MM.1S (cell line): ENCODE measurements around the gene AMH.

Source experiments
- DNase-seq: peaks from one replicate; pipeline ENCODE4 v3.0.0-alpha.2; 2015
- H2AFZ ChIP-seq: fragments of 300-600 bp; sonication (generic); 2 replicates; pipeline ENCODE4 v1.6.0; 2016; ENCODE audit warnings: antibody characterized with exemption, low read length
- H3F3A ChIP-seq: fragments of 300-600 bp; sonication (generic); 2 replicates; pipeline ENCODE4 v1.6.1; 2016; ENCODE audit warnings: mild to moderate bottlenecking, antibody characterized with exemption, low read length, moderate library complexity, mixed read lengths; ENCODE audit not compliant: insufficient read depth
- H3K27ac ChIP-seq: fragments of 300-600 bp; sonication (generic); 2 replicates; pipeline ENCODE4 v1.5.1; 2016; ENCODE audit warnings: mild to moderate bottlenecking, low read length
- H3K27me3 ChIP-seq: fragments of 300-600 bp; sonication (generic); replicated peaks from 2 replicates; pipeline ENCODE4 v1.6.0; 2016; ENCODE audit warnings: low read length; ENCODE audit not compliant: insufficient read depth
- H3K36me3 ChIP-seq: fragments of 300-600 bp; sonication (generic); replicated peaks from 2 replicates; pipeline ENCODE4 v1.6.1; 2016; ENCODE audit warnings: mild to moderate bottlenecking, low read length, mixed read lengths; ENCODE audit not compliant: insufficient read depth
- H3K4me1 ChIP-seq: fragments of 300-600 bp; sonication (generic); 2 replicates; pipeline ENCODE4 v1.6.1; 2016; ENCODE audit warnings: low read length, mixed read lengths
- H3K4me2 ChIP-seq: fragments of 300-600 bp; sonication (generic); 2 replicates; pipeline ENCODE4 v1.6.0; 2016; ENCODE audit warnings: low read depth, low read length
- H3K4me3 ChIP-seq: fragments of 300-600 bp; sonication (generic); 2 replicates; pipeline ENCODE4 v1.5.1; 2016; ENCODE audit warnings: low read length, mixed read lengths
- H3K79me2 ChIP-seq: fragments of 300-600 bp; sonication (generic); 2 replicates; pipeline ENCODE4 v1.6.1; 2016; ENCODE audit warnings: mixed run types, low read length, mixed read lengths
- H3K9ac ChIP-seq: fragments of 300-600 bp; sonication (generic); 2 replicates; pipeline ENCODE4 v1.6.1; 2016; ENCODE audit warnings: low read length, mixed read lengths
- H3K9me2 ChIP-seq: fragments of 300-600 bp; sonication (generic); replicated peaks from 2 replicates; pipeline ENCODE4 v1.6.1; 2016; ENCODE audit warnings: mild to moderate bottlenecking, low read length, mixed read lengths; ENCODE audit not compliant: insufficient read depth
- H3K9me3 ChIP-seq: fragments of 300-600 bp; sonication (generic); replicated peaks from 2 replicates; pipeline ENCODE4 v1.6.1; 2016; ENCODE audit warnings: mild to moderate bottlenecking, low read length, mixed read lengths; ENCODE audit not compliant: insufficient read depth
- H4K20me1 ChIP-seq: fragments of 300-600 bp; sonication (generic); 2 replicates; pipeline ENCODE4 v1.6.1; 2016; ENCODE audit warnings: mild to moderate bottlenecking, low read length, moderate library complexity, mixed read lengths; ENCODE audit not compliant: insufficient read depth
- CTCF ChIP-seq: fragments of 300-600 bp; sonication (generic); IDR thresholded peaks from 2 replicates; pipeline ENCODE4 v1.5.1; 2016; ENCODE audit warnings: antibody characterized with exemption, low read length, mixed read lengths
- EZH2 ChIP-seq: fragments of 300-600 bp; sonication (generic); optimal IDR thresholded peaks from 2 replicates; pipeline ENCODE3; 2017; ENCODE audit warnings: low read depth, mild to moderate bottlenecking, antibody characterized with exemption, low read length, mixed read lengths
- EZH2phosphoT487 ChIP-seq: fragments of 300-600 bp; sonication (generic); IDR thresholded peaks from 2 replicates; pipeline ENCODE4 v1.6.1; 2018; ENCODE audit warnings: antibody characterized with exemption, low read length

AMH gene

GRCh38 chr19:2216361-2217225 is 32.5 kb upstream of the AMH start:
- Histone ChIP-seq H3K9me3 (no peaks in the 10 kb centered on the region), H3K27me3 (no peaks in the 10 kb centered on the region), H3K79me2 (peaks cover 57% of the 10 kb centered on the region), H3K4me3 (no peak overlapping the region), H2AFZ (no peak overlapping the region), H4K20me1 (no peaks in the 10 kb centered on the region), H3F3A (no peaks in the 10 kb centered on the region), H3K4me2 (no peak overlapping the region), H3K9me2 (no peaks in the 10 kb centered on the region), H3K36me3 (peaks cover 47% of the 10 kb centered on the region), H3K9ac (no peak overlapping the region), H3K27ac (no peak overlapping the region), H3K4me1 (no peaks in the 10 kb centered on the region)
- DNase-seq: no peak
- TF ChIP-seq CTCF: no peak
- TF ChIP-seq EZH2: no peak
- no peak for TF ChIP-seq EZH2phosphoT487

- no peaks in the 10 kb centered on the region for H4K20me1 ChIP-seq
Measured at GRCh38 chr19:2217591-2217990, 31.5 kb upstream of the AMH start.

GRCh38 chr19:2219726-2220125 is 29.4 kb upstream of the AMH start:
- no peak for DNase-seq
- Histone ChIP-seq H3K4me1 (no peaks in the 10 kb centered on the region), H4K20me1 (no peaks in the 10 kb centered on the region), H3K4me3 (no peak overlapping the region), H3K4me2 (no peak overlapping the region), H3K27ac (no peak overlapping the region), H3F3A (no peaks in the 10 kb centered on the region), H3K27me3 (no peaks in the 10 kb centered on the region), H3K9me3 (no peaks in the 10 kb centered on the region), H3K9me2 (no peaks in the 10 kb centered on the region), H3K36me3 (peaks cover 39% of the 10 kb centered on the region), H3K79me2 (peaks cover 46% of the 10 kb centered on the region), H3K9ac (no peak overlapping the region), H2AFZ (no peak overlapping the region)
- TF ChIP-seq EZH2phosphoT487 (no peak), CTCF (no peak), EZH2 (no peak)

More at GRCh38 chr19:2217591-2217990, 31.5 kb upstream of the AMH start:
- no peak overlapping the region for H3K4me3 ChIP-seq
- no peak overlapping the region for H3K27ac ChIP-seq
- TF ChIP-seq CTCF (no peak), EZH2 (no peak), EZH2phosphoT487 (no peak)
- H3K36me3 ChIP-seq: peaks cover 47% of the 10 kb centered on the region
- no peaks in the 10 kb centered on the region for H3F3A ChIP-seq
- no peaks in the 10 kb centered on the region for H3K27me3 ChIP-seq
- no peak overlapping the region for H3K9ac ChIP-seq
- H2AFZ ChIP-seq: no peak overlapping the region
- DNase-seq: no peak
- no peaks in the 10 kb centered on the region for H3K9me3 ChIP-seq
- H3K4me1 ChIP-seq: no peaks in the 10 kb centered on the region
- H3K4me2 ChIP-seq: no peak overlapping the region
- H3K79me2 ChIP-seq: peaks cover 59% of the 10 kb centered on the region
- H3K9me2 ChIP-seq: no peaks in the 10 kb centered on the region
